Stimulated activated CD8-positive, alpha-beta memory T cell treated with anti-CD3 and anti-CD28 coated beads, Interleukin-4, amount 100 ng/mL, for 24 hours (primary cell): ENCODE data around the gene CCL25.
A peak's percentile ranks its signal among the peaks of the same experiment; 100 is the strongest.
"Not testable (repeated sequence)": the region's sequence is repeated elsewhere in the genome, so short reads cannot be mapped to it uniquely, and the experiment has no call there.

Experiments
- DNase-seq: peaks from one replicate; pipeline ENCODE4 v3.0.0-alpha.2; 2020; ENCODE audit warnings: low read depth

The CCL25 gene

DNA sequence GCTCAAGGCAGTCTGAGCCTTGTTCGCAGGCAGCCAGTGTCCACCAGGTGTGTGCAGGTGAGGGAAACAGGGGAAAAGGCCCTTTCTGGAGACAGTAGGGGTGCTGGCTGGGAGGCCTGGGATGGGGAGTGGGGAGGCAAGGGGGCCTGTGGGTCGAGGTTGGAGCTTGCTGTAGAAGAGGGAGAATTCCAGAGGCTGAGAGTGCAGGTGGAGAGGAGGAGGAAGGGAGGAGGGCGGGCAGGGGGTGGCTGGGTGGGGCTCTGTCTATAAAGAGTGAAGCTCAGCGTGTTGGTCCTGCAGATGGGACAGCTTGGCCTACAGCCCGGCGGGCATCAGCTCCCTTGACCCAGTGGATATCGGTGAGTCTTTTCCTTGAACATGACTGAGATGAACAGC is at the start of gene CCL25:
TSS of gene CCL25 (plus strand) at position 297 of the 396 bp plus-strand sequence. CDS start 290 bp downstream, outside the sequence.
- DNase-seq: no peak

GRCh38 chr19:8004001-8004400 is 48.6 kb upstream of the CCL25 start:
- no peak for DNase-seq

DNA sequence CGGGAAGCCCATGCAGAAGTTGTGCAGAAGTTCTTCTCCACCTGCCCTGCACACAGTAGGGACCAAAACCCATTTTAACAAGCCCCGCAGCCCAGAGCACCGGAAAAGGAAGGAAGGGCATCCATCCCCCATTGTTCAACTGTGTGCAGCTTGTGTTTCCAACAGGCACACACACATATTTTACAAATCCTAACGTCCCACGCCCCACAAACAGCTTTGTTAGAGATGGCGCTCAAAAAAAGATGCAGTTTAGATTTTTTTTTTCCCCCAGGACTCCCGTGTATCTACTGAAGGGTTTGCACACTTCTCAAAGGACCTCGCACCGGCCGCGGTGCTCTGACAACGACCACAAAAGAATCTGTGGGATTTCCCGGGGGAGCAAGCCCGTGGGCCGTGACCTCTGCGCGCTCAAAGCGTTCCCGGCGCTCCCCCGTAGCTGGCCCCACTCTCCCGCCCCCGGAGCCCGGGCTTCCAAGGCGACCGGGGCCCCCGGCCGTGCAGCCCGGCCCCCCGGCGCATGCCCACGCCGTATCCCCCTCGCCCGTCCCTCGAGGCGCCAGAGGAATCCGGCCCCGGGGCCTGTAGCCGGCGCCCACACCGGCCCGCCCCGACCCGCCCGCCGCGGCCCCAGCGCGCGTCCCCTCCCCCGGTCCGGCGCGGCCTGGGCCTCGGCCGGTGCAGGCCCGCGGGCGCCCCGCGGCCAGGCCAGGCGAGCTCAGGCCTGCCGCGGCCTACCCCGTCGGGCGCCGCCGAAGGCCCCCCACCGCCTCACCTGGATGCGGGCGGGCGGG is 47.6 kb upstream of the CCL25 start:
- DNase-seq: peak; percentile 6

DNA sequence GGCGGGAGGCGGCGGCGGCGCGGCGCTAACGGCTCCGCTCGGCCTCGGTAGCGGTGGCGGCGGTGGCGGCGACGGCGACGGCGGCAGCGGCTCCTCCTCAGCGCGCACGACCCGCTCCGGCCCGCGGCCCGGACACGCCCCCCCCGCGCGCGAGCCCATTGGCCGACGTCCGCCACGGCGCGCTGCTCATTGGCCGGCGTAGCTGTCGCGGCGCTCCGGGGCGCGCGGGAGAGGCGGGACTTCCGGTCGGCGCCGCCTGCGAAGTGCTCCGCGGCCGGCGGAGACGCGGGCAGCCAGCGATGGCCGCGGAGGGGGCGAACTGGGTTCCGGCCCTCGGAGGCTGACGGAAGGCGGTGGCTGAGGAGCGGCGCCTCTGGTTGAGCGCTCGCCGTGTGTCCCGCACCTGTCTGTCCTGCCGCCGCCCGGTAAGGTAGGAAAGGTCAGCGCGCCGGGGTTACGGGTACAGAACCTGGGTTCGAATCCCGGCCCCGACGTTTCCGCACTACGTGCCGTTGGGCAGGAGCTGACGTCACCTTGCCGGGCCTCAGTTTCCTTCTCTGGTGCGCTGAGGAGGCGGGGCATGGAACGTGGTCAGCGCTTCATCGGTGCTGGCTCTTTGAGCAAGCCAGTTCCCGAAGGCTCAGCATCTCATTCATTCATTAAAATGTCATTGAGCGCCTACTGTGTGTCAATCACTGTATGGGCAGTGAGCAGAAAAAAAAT is 46.9 kb upstream of the CCL25 start, which contains the start of gene ELAVL1:
TSS of gene ELAVL1 (minus strand) at position 108 of the 723 bp plus-strand sequence. CDS start 13,826 bp downstream, outside the sequence.
- peak; percentile 86 for DNase-seq

GRCh38 chr19:8017808-8018207 is 34.8 kb upstream of the CCL25 start:
- no peak for DNase-seq

DNA sequence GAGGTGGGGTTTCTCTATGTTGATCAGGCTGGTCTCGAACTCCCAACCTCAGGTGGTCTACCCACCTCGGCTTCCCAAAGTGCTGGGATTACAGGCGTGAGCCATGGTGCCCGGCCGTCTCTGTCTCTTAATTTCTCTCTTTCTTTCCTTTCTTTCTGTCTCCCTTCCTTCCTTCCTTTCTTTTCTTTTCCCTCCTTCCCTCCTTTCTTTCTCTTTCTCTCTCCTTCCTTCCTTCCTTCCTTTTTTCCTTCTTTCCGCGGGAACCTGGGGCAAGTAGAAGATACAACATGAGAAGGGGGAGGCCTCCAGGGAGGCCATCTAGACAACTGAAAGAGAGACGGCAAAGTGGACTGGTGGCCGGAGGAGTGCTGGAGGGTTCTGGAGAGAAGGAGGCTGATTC is 31.9 kb upstream of the CCL25 start:
- DNase-seq: no peak

- DNase-seq: no peak
These were observed 31.2 kb upstream of the CCL25 start for GRCh38 chr19:8021374-8021773.

DNA sequence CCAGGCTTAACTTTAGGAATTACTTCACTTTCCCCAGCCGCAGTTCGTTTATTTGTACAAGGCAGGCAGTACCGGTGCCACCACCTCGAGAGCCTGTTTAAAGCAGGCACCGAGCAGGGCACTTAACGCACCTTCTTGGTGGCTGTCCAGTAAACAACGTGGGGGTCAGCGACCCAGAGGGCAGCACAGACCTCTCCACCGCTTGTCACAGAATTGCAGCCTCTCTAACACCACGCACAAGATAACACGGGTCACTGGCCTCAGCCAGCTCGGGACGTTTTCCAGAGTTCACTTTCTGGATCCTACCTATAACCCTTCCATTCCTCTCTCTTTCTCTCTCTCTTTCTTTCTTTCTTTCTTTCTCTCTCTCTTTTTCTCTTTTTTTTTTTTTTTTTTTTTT is 30.3 kb upstream of the CCL25 start:
- no peak for DNase-seq

DNA sequence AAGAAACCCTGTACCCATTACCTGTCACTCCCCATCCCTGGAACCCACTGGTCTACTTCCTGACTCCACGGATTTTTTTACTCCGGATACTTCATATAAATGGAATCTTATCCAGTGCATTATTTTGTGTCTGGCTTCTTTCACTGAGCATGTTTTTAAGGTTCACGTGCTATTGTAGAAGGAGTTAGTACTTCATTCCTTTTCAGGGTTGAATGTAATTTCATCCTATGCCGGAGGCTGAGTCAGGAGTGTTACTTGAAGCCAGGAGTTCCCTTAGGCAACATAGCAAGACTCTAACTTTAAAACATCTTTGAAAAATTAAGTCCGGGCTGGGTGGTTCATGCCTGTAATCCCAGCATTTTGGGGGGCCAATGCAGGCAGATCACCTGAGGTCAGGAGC is 29.2 kb upstream of the CCL25 start:
- DNase-seq: no peak

DNA sequence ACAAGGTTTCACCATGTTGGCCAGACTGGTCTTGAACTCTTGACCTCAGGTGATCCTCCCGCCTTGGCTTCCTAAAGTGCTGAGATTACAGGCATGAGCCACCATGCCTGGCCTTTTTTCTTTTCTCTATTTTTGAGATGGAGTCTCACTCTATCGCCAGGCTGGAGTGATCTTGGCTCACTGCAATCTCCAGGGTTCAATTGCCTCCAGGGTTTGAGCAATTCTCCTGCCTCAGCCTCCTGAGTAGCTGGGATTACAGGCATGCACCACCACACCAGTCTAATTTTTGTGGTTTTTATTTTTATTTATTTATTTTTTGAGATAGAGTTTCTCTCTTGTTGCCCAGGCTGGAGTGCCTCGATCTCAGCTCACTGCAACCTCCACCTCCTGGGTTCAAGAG is 28.3 kb upstream of the CCL25 start:
- not testable (repeated sequence) for DNase-seq

DNA sequence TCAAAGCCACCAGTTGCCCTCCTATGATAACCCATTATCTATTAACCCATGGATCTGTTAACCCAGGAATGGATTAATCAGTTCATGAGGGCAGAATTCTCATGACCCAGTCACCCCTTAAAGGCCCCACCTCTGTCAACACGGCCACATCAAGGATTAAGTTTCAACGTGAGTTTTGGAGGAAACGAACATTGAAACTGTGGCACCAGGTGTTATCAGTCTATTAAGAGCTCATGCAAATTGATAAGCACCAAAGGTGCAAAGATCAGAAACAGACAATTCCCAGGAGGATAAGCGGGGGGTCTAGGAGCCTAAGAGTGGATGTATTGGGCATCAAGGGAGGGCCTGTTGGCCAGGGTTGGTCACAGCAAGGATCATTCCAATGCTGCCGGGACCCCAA is 27.2 kb upstream of the CCL25 start:
- no peak for DNase-seq

- DNase-seq: no peak
These were observed 23.5 kb upstream of the CCL25 start for GRCh38 chr19:8028951-8029491.

- no peak for DNase-seq
These were observed 21.6 kb upstream of the CCL25 start for GRCh38 chr19:8030960-8031359.

DNA sequence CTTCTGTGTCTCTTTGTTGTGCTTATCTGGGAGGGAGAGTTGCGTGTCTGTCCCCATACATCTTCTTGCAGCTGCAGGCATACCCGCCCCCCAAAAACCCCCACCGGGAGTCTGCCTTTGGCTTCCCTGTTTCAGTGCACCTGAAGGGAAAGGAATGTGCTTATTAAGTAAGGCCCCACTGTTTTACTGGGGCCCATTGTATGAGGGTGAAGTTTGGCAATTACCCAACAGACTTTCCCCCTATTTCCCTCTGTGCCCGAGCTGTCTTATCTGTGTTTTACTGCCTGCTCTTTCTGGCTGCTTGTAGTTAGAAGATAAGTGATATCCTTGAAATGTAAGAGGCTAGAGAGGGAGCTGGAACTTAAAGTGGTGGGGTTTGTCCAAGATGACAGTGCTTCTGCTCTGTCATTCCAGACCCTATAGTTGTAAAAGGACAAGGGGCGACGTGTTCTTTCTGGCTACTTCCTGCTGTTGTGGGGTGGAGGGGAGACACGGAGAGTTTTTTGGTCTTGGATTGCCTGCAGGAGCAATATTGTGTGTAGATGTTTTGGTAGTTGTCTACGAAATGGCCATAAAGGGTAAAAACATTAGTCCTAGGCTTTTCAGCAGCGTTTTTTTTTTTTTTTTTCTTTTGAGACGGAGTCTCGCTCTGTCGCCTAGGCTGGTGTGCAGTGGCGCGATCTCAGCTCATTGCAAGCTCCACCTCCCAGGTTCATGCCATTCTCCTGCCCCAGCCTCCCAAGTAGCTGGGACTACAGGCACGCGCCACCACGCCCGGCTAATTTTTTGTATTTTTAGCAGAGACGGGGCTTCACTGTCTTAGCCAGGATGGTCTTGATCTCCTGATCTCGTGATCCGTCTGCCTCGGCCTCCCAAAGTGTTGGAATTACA is 19.0 kb upstream of the CCL25 start:
- DNase-seq: not testable (repeated sequence)

DNA sequence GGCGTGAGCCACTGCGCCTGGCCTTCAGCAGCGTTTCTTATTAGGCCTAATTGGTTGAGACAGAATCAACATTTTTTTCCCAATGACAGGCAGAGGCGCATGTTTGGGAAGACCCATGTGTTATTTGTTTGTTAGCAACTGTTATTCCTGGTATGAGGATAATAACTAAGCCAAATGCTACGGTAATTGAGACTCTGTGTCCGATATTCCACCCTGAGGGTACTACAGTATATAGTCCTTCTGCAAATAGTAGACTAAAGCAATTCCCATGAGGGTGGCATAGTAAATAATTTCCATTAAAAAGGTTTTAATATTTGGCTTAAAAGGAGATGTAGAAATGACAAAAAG is 18.4 kb upstream of the CCL25 start:
- DNase-seq: no peak

GRCh38 chr19:8036434-8037099 is 16.0 kb upstream of the CCL25 start:
- no peak for DNase-seq

- no peak for DNase-seq
These were observed 13.7 kb upstream of the CCL25 start for GRCh38 chr19:8038815-8039214.

GRCh38 chr19:8039231-8039630 is 13.3 kb upstream of the CCL25 start:
- no peak for DNase-seq

GRCh38 chr19:8041531-8041931 is 11.0 kb upstream of the CCL25 start:
- DNase-seq: no peak

GRCh38 chr19:8042900-8043299 is 9.7 kb upstream of the CCL25 start:
- no peak for DNase-seq

GRCh38 chr19:8044018-8044417 is 8.5 kb upstream of the CCL25 start:
- no peak for DNase-seq
